COLO829 (cell line): ENCODE measurements around the gene CLNK.

Experiments used
- DNase-seq: peaks from one replicate; pipeline ENCODE4 v3.0.0; 2012; ENCODE audit warnings: low spot score

The CLNK gene

GRCh38 chr4:10612476-10612875, 72.1 kb downstream of the CLNK start:
- DNase-seq: no peak

- DNase-seq: peak; percentile 52
Observed at GRCh38 chr4:10611673-10612072, 72.9 kb downstream of the CLNK start.

- no peak for DNase-seq
Observed at GRCh38 chr4:10608501-10609219, 75.9 kb downstream of the CLNK start.

GRCh38 chr4:10607206-10607605, 77.4 kb downstream of the CLNK start:
- DNase-seq: no peak

GRCh38 chr4:10606483-10607155, 77.9 kb downstream of the CLNK start:
- DNase-seq: no peak

GRCh38 chr4:10605746-10606482, 78.7 kb downstream of the CLNK start:
- DNase-seq: no peak

- DNase-seq: no peak
Observed at GRCh38 chr4:10605031-10605430, 79.5 kb downstream of the CLNK start.

- no peak for DNase-seq
Observed at GRCh38 chr4:10599574-10599973, 85.0 kb downstream of the CLNK start.

- DNase-seq: no peak
Observed at GRCh38 chr4:10598829-10599228, 85.7 kb downstream of the CLNK start.

GRCh38 chr4:10596586-10597290, 87.8 kb downstream of the CLNK start:
- DNase-seq: no peak

GRCh38 chr4:10593130-10593529, 91.4 kb downstream of the CLNK start:
- DNase-seq: no peak

- DNase-seq: no peak
Observed at GRCh38 chr4:10590896-10591295, 93.7 kb downstream of the CLNK start.

GRCh38 chr4:10589799-10590198, 94.8 kb downstream of the CLNK start:
- no peak for DNase-seq

- no peak for DNase-seq
Observed at GRCh38 chr4:10589321-10589720, 95.2 kb downstream of the CLNK start.

GRCh38 chr4:10587697-10588096, 96.9 kb downstream of the CLNK start:
- DNase-seq: no peak

GRCh38 chr4:10587296-10587695, 97.3 kb downstream of the CLNK start:
- DNase-seq: no peak

GRCh38 chr4:10584042-10584441, 100.5 kb downstream of the CLNK start:
- DNase-seq: peak; percentile 88

GRCh38 chr4:10582951-10583350, 101.6 kb downstream of the CLNK start:
- DNase-seq: no peak

- peak; percentile 25 for DNase-seq
Observed at GRCh38 chr4:10582059-10582686, 102.4 kb downstream of the CLNK start.

GRCh38 chr4:10581022-10581421, 103.5 kb downstream of the CLNK start:
- no peak for DNase-seq

- no peak for DNase-seq
Observed at GRCh38 chr4:10579648-10580047, 104.9 kb downstream of the CLNK start.
